Mononuclear cell (primary cell): ENCODE measurements around the gene SP2. TPM values are rescaled to one million over a fixed set of nuclear protein-coding genes. Genes with fewer than 3 reads are reported as not detected.

Experiments
- H3K27me3 ChIP-seq: 2 replicates; pipeline ENCODE4 v1.6.0; 2011; ENCODE audit warnings: low read length, control low read depth; ENCODE audit not compliant: insufficient read depth
- H3K4me1 ChIP-seq: 2 replicates; pipeline ENCODE4 v1.5.1; 2011; ENCODE audit warnings: mild to moderate bottlenecking, low read length, control low read depth; ENCODE audit not compliant: insufficient read depth
- H3K4me3 ChIP-seq: 2 replicates; pipeline ENCODE4 v1.5.1; 2011; ENCODE audit warnings: mild to moderate bottlenecking, low read length, moderate library complexity
- H3K9me3 ChIP-seq: 2 replicates; pipeline ENCODE4 v1.5.1; 2011; ENCODE audit warnings: low read depth, mild to moderate bottlenecking, control low read depth, low read length
- total RNA-seq: library from RNA; depleted of rRNA; stranded (reverse); fragments of >200 nt; gene quantifications from one replicate; pipeline ENCODE4 v1.2.3, GENCODE V29; 2012

The SP2 gene
- total RNA-seq, 1 donor: 2.5 TPM

DNA sequence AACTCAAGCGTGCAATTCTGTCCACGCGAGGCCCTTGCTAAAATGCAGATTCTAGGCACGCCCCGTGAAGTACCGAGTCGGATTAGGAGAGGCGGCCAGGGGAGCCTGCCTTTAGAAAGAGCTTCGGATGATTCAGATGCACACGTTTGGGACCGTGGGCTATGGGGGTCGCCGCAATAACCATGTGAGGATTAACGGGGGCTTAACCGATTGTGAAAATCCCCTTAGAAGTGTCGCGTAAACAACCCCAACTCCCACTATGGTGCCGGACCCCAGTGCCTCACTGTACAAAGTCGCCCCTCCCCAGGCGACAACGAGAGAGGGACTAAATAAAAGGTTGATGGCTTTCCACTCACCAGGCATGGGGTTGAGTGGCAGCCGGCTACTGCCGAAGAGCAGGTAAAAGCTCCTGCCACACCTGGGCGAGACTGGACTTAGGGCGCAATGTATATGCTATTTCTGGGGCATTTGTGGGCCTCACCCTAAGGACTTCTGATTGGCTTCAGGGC, 635 bp upstream of the SP2 start:
- Histone ChIP-seq H3K4me1 (peaks cover 49% of the 10 kb centered on the region), H3K4me3 (peak overlapping the region; percentile 89), H3K9me3 (no peaks in the 10 kb centered on the region), H3K27me3 (no peaks in the 10 kb centered on the region)

DNA sequence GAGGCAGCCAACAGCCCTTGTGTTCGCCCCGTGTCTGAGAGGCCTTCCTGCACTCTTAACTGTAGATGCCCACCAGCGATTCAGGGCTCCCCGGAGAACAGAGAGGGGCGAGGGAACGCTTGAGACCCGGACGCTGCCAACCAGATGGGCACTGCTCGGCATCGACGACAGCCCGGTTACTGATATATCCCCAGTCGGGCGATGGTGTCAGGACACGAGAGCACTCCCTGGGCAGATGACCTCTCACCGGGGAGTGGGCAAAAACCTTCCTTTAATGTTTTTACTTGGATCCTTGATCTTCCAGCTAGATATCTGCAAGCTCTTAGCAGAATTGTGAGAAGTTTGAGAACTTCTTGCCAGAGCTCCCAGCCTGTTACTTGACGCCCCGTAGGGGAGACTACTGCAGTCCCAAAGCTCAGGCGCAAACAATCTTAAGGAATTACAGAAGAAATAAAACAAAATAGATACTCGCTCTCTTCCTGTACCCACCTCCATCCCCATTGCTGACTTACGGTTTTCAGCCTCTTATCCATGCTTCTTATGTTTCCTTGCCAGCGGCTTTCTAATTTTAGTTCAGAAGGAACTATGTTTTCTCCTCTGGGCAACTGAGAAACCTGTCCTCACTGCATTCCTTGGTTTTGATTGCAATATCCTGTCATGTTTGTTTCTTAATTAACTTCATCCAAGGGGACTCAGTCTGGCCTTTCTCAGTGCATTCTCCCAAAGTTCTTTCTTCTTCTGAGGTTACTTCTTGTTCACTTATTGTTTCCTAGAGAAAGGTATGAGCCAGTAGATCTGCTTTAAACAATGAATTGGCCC, 845 bp downstream of the SP2 start:
- H3K9me3 ChIP-seq: no peaks in the 10 kb centered on the region
- H3K4me1 ChIP-seq: peaks cover 46% of the 10 kb centered on the region
- H3K4me3 ChIP-seq: peak overlapping the region; percentile 89
- no peaks in the 10 kb centered on the region for H3K27me3 ChIP-seq

DNA sequence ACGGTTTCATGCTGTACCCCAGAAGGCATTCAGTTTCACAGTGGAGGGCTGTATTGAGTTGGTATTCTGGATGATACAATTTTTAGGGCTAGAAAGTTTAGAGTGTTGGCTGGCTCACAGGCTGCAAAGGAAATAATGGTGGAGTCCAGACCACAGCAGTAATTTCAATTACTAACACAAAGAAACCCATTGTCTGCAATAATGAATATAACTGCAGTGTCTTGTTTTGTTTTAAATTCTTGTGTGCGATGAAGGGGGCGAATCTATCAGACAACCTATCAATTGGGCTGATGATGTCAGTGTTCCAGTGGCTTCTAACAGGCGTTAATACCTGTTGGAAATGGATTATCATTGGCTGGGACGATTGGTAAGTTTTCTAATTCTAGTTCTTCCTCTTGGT, 1.5 kb downstream of the SP2 start:
- Histone ChIP-seq H3K4me3 (no peak overlapping the region), H3K27me3 (no peaks in the 10 kb centered on the region), H3K9me3 (no peaks in the 10 kb centered on the region), H3K4me1 (peaks cover 45% of the 10 kb centered on the region)

DNA sequence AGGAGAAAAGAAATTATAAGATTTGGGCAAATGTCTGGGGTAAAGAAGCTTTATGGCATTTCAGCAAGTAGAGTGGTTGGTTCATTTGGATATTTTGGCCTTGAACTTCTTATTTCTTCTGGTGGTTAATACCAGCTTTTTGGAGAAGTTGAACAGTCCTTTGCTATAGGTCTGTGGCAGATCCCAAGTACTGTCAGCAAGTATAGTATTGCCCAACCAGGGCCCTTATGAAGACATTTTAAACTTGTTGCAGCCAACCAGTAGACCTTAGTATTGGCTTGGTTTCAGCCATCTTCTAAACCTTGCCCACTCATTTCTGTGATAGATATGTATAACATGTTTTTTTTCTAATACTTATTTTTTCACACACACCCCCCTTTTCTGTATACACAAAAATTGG, 2.2 kb downstream of the SP2 start:
- H3K9me3 ChIP-seq: no peaks in the 10 kb centered on the region
- no peaks in the 10 kb centered on the region for H3K27me3 ChIP-seq
- H3K4me1 ChIP-seq: peaks cover 45% of the 10 kb centered on the region
- no peak overlapping the region for H3K4me3 ChIP-seq

DNA sequence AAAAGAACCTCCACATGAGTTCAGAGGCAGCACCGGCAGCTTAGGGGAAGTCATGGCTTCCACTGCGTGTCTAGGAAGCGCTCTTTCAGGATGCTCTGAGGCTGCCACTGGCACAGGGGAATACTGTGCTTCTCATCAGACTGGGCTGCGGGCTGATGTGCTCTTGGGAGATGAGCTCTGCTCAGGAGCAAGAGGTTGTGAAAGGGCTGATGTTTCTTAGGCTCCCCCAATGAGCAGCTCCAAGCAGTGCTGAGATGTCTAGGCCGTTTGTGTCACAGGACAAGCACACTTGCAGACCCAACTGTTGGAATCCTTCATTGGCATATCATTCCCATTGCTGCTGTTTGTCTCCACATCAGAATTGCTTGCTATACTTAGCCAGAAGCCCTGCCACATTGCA, 3.6 kb downstream of the SP2 start:
- Histone ChIP-seq H3K27me3 (no peaks in the 10 kb centered on the region), H3K4me1 (peaks cover 40% of the 10 kb centered on the region), H3K9me3 (no peaks in the 10 kb centered on the region), H3K4me3 (no peak overlapping the region)

DNA sequence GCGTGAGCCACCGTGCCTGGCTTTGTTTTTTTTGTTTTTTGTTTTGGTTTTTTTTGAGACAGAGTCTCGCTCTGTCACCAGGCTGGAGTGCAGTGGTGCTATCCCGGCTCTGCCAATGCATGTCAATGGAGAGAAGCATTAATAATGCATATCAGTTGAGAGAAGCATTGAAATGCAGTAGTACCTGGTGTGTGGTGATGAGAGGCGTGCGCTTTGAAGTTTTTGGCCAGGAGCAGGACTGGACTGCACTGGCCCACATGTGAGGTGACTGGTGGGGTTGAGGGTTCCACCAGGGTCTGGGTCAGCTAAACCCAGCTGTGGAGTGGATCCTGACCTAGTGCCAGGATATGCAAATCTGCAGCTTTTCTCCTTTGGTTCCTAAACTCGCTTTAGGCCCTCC, 5.4 kb downstream of the SP2 start:
- Histone ChIP-seq H3K9me3 (no peaks in the 10 kb centered on the region), H3K4me1 (peaks cover 34% of the 10 kb centered on the region), H3K4me3 (no peak overlapping the region), H3K27me3 (no peaks in the 10 kb centered on the region)

DNA sequence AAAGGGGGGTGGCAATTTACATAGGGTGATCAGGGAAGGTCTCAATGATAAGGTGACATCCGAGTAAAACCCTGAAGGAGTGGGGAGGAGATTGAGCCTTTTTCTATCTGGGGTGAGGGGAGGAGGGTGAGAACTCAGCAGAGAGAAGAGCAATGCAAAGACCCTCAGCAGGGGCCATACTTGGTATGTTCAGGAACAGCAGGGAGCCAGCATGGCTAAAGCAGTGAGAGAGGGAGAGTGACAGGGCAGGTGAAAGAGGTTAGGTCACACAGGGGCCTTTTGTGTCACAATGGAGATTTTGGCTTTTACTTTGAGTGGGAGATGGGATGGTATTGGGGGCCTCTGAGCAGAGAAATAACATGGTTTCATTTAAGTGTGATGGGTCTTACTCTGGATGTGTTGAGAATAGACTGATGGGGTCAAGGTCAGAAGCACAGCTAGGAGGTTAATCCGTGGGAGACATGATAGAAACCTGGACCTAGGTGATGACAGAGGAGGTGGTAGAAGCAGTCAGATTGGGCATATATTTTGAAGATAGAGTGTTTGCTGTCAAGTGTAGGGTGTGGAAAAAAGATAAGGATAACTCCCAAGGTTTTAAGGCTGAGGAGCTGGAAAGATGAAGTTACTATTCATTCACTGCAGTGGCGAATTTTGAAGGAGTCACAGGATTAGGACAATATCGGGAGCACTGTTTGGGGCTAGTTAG, 6.2 kb downstream of the SP2 start:
- Histone ChIP-seq H3K4me3 (no peak overlapping the region), H3K9me3 (no peaks in the 10 kb centered on the region), H3K4me1 (peaks cover 27% of the 10 kb centered on the region), H3K27me3 (no peaks in the 10 kb centered on the region)

DNA sequence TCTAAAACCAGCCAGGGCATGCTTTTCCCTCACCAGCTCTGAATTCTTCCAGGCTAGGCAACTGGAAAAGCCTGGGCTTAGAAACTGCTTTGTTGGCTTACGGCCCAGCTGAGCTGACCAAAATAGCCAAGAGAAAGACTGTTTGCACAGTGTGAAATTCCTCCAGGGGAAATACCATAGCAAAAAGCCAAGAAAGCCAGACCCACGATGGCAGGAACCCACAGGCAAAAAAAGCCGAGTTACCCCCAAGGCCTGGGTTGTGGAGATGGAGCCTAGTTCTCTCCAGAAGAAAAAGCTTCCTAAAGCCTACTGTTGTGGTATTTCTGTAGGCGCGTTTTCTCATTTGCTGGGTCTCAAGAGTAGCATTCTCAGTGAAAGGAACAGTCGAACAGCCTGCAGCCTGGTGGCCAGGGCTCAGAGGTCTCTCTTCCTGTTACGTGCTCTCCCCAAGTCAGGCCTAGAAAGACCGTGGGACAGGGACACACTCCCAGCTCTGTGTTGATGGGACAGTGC, 9.2 kb downstream of the SP2 start:
- H3K9me3 ChIP-seq: no peaks in the 10 kb centered on the region
- H3K4me3 ChIP-seq: no peak overlapping the region
- H3K27me3 ChIP-seq: no peaks in the 10 kb centered on the region
- peaks cover 9% of the 10 kb centered on the region for H3K4me1 ChIP-seq

DNA sequence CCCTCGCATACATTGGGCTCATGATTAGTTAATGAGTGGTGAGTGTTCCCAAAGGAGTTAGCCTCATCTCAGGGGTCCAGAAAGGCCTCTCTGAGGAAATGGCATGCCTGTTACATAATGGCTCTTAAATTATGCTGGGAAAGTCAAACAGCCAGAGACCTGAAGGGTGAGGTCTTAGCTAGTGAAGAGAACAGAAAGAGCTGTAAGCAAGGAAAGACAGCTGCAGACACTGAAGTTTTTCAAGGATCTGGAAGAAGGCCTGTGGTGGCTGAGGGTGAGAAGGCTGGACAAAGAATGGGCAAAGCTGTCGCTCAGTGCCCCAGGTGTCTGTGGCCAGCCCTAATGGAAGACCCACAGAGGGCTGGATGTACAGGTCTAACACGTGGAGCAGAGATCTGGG, 10.4 kb downstream of the SP2 start:
- Histone ChIP-seq H3K4me3 (no peak overlapping the region), H3K27me3 (no peaks in the 10 kb centered on the region), H3K4me1 (peaks cover 9% of the 10 kb centered on the region), H3K9me3 (no peaks in the 10 kb centered on the region)

DNA sequence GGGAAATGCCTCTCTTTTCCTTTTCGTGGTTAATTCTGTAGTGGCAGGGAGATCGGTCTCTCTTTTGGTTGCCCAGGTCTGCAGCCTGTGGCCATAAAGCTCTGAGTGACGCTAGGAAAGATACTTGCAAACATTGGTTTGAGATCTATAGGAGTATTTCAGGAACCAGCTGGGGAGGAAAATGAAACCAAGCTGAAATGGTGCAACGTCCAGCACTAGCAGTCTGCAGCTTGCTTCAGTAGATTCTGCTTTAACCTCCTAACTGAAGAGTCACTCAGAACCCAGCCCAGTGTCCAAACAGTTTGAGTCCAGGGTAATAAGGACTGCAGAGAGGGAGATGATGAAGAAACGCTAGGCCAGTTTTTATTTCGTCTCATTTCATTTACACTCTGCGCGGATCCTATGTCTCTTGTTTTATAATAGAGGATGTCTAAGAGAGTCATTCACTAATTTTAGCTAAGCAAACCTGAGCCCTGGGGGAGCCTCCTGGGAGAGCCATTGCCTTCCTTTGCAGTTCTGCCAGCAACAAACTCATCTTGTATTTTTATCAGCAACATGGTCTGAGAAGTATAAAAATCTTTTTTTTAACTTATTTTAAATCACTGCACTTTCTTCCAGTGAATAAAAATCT, 12.0 kb downstream of the SP2 start:
- Histone ChIP-seq H3K27me3 (no peaks in the 10 kb centered on the region), H3K4me3 (no peak overlapping the region), H3K4me1 (peaks cover 9% of the 10 kb centered on the region), H3K9me3 (no peaks in the 10 kb centered on the region)

DNA sequence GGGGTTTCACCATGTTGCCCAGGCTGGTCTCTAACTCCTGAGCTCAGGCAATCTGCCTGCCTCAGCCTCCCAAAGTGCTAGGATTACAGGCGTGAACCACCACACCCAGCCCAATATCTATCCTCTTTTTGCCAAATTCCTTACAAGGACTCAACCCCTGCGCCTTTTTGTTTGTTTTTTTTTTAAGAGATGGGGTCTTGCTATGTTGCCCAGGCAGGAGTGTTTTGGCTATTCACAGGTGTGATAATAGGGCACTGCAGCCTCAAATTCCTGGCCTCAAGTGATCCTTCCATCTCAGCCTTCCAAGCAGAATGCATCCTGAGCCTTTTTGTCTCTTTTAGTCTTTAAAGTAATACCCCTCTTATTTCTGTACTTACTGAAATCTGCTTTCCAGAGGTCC, 17.0 kb downstream of the SP2 start:
- Histone ChIP-seq H3K4me3 (no peak overlapping the region), H3K9me3 (no peaks in the 10 kb centered on the region), H3K27me3 (no peaks in the 10 kb centered on the region), H3K4me1 (peaks cover 12% of the 10 kb centered on the region)

DNA sequence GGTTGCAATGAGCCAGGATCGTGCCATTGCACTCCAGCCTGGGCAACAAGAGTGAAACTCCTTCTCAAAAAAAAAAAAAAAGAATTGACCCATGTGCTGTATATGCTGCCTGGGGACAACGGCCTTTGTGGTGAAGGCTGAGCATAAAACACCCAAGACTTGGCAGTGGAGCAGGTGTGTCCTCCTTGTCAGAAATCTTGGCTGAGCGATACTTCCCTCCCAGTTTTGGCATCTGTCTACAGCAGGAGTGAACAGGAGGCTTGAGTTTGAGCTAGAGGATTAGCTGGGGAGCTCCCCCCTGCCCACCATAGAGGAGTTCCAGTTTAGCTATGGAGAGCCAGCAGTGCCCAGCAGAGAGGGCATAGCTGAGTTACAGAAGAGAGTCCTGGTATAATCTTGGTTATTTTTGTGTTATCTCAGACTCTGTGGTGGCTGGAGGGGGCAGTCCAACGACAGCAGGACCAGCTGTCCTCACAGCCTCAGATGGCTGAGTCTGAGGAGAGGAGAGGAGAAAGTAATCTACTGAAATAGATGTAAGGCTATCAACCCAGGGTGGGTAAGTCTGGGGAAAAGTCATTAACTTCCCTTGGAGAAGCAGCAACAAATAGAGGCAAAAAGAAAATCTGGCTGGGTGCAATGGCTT, 18.4 kb downstream of the SP2 start:
- Histone ChIP-seq H3K27me3 (no peaks in the 10 kb centered on the region), H3K4me3 (no peak overlapping the region), H3K9me3 (no peaks in the 10 kb centered on the region), H3K4me1 (peaks cover 13% of the 10 kb centered on the region)

DNA sequence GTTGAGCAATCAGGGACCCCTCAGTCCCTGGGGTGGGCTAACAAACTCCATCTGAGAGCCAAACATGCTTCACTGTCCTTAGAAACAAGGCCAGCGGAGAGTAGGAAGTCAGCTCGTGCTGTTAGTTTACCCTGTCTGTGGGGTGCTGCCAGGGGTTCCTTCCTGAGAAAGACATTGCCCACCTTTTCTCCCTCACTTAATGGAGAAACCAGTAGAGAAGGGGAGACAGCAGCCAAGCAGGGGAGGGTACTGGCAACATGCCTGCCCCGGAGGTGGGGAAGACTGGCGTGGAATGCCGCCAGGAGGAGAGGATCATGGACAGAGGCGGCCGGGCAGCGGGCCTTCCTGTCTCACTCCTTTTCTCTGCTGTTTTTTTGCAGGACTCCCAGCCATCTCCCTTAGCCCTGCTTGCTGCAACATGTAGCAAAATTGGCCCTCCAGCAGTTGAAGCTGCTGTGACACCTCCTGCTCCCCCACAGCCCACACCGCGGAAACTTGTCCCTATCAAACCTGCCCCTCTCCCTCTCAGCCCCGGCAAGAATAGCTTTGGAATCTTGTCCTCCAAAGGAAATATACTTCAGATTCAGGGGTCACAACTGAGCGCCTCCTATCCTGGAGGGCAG, 19.9 kb downstream of the SP2 start:
- H3K4me1 ChIP-seq: peaks cover 13% of the 10 kb centered on the region
- H3K4me3 ChIP-seq: no peak overlapping the region
- no peaks in the 10 kb centered on the region for H3K27me3 ChIP-seq
- H3K9me3 ChIP-seq: no peaks in the 10 kb centered on the region

DNA sequence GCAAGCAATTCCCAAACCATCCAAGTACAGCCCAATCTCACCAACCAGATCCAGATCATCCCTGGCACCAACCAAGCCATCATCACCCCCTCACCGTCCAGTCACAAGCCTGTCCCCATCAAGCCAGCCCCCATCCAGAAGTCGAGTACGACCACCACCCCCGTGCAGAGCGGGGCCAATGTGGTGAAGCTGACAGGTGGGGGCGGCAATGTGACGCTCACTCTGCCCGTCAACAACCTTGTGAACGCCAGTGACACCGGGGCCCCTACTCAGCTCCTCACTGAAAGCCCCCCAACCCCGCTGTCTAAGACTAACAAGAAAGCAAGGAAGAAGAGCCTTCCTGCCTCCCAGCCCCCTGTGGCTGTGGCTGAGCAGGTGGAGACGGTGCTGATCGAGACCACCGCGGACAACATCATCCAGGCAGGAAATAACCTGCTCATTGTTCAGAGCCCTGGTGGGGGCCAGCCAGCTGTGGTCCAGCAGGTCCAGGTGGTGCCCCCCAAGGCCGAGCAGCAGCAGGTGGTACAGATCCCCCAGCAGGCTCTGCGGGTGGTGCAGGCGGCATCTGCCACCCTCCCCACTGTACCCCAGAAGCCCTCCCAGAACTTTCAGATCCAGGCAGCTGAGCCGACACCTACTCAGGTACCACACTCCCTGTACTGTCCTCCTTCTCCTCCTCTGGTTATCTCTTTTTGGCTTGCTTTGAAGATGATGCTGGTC, 20.6 kb downstream of the SP2 start:
- H3K9me3 ChIP-seq: no peaks in the 10 kb centered on the region
- H3K4me1 ChIP-seq: peaks cover 13% of the 10 kb centered on the region
- no peaks in the 10 kb centered on the region for H3K27me3 ChIP-seq

More for the DNA sequence above, 20.6 kb downstream of the SP2 start:
- H3K4me3 ChIP-seq: no peak overlapping the region
